Panc1 (cell line): Measurements from ENCODE around the gene CCDC158. TPM values are rescaled to one million over a fixed set of nuclear protein-coding genes. Genes with fewer than 3 reads are reported as not detected.

Experiments
- ATAC-seq: fragments of 200-7000 bp; cut with Tn5 transposase; 2 replicates; pipeline ENCODE4 v1.9.1; 2020; ENCODE audit warnings: mild to moderate bottlenecking, moderate library complexity
- BruUV-seq: library from RNA; stranded (reverse); fragments of 400-500 nt; replicated peaks from 2 replicates; lab custom pipeline; 2021; lab: Mats Ljungman, UMichigan
- CTCF ChIA-PET: fragments of 300-600 bp; sonication (Branson Sonifier 250); formaldehyde crosslinking; loops from one replicate; lab custom pipeline; 2022; ENCODE audit warnings: antibody characterized with exemption; lab: Charles Lee
- POLR2A ChIA-PET: fragments of 300-600 bp; sonication (Branson Sonifier 250); formaldehyde crosslinking; loops from one replicate; lab custom pipeline; 2022; ENCODE audit warnings: antibody characterized with exemption; lab: Charles Lee
- DNase-seq: peaks from one replicate; pipeline ENCODE4 v3.0.0-alpha.2; 2010; ENCODE audit warnings: low read depth, low spot score
- H3K27ac ChIP-seq: 2 replicates; pipeline ENCODE4 v1.5.1; 2011; ENCODE audit warnings: mild to moderate bottlenecking, low read length, inconsistent platforms
- H3K27me3 ChIP-seq: fragments of 200-500 bp; sonication (Bioruptor generic); 2 replicates; pipeline ENCODE4 v1.6.0; 2014; ENCODE audit warnings: low read length, inconsistent platforms; ENCODE audit not compliant: control insufficient read depth, insufficient read depth
- H3K36me3 ChIP-seq: fragments of 200-500 bp; sonication (Bioruptor generic); 2 replicates; pipeline ENCODE4 v1.5.1; 2014; ENCODE audit warnings: inconsistent platforms, mild to moderate bottlenecking, low read length, moderate library complexity; ENCODE audit not compliant: control insufficient read depth, insufficient read depth
- H3K4me1 ChIP-seq: 2 replicates; pipeline ENCODE4 v1.5.1; 2011; ENCODE audit warnings: inconsistent platforms, mild to moderate bottlenecking, low read length, moderate library complexity; ENCODE audit not compliant: control insufficient read depth, insufficient read depth
- H3K4me3 ChIP-seq, 2 experiments: 2 replicates each; pipeline ENCODE4 v1.5.1; 2011 to 2012; ENCODE audit warnings: low read depth in 2 of 2, low read length in 2 of 2, mild to moderate bottlenecking in 2 of 2, inconsistent platforms in 1 of 2, moderate library complexity in 1 of 2
- H3K9me3 ChIP-seq: fragments of 200-500 bp; sonication (Bioruptor generic); 2 replicates; pipeline ENCODE4 v1.5.1; 2014; ENCODE audit warnings: low read depth, mild to moderate bottlenecking, inconsistent platforms, low read length, moderate library complexity; ENCODE audit not compliant: control insufficient read depth, insufficient read depth
- CTCF ChIP-seq: fragments of 450-650 bp; IDR thresholded peaks from 2 replicates; pipeline ENCODE4 v1.5.1; 2017; ENCODE audit warnings: mild to moderate bottlenecking
- POLR2AphosphoS5 ChIP-seq: IDR thresholded peaks from 2 replicates; pipeline ENCODE4 v1.6.1; 2012; ENCODE audit warnings: mild to moderate bottlenecking, low read depth, low read length, moderate library complexity
- SIN3A ChIP-seq: IDR thresholded peaks from 2 replicates; pipeline ENCODE4 v1.6.1; 2012; ENCODE audit warnings: low read depth, mild to moderate bottlenecking, low read length, moderate library complexity, borderline replicate concordance; ENCODE audit not compliant: insufficient read depth
- TCF7L2 ChIP-seq: IDR thresholded peaks from 2 replicates; pipeline ENCODE4 v1.6.1; 2011; ENCODE audit warnings: mild to moderate bottlenecking, low read depth, low read length, inconsistent platforms
- in situ Hi-C: cut with HindIII; loops from 2 replicates; pipeline ENCODE4 v1.10.0; 2016; ENCODE audit warnings: low sequenced_read_pairs, low pct_unique_long_range_greater_than_20kb
- intact Hi-C: fragments of 100-400 bp; cut with micrococcal nuclease; formaldehyde crosslinking; loops from one replicate; pipeline ENCODE4 v1.10.0; 2022; ENCODE audit not compliant: unreplicated experiment
- total RNA-seq: library from RNA; stranded (reverse); gene quantifications from one replicate; pipeline ENCODE4 v1.2.1, GENCODE V29; 2021; ENCODE audit not compliant: unreplicated experiment
- TF ChIP-seq, protein P1 (sequence below), 2 experiments: IDR thresholded peaks; 2 replicates each; pipeline ENCODE4 v1.6.1; 2011 to 2012; ENCODE audit warnings: low read depth in 2 of 2, control low read depth in 1 of 2, low read length in 1 of 2, mild to moderate bottlenecking in 1 of 2, moderate library complexity in 1 of 2; ENCODE audit not compliant: insufficient read depth in 1 of 2

CCDC158 gene
- total RNA-seq, 1 experiment from 2014 or later: 0.28 TPM

- ATAC-seq (no peak), DNase-seq (no peak)
- Histone ChIP-seq H3K4me1 (no peaks in the 10 kb centered on the region), H3K27me3 (no peaks in the 10 kb centered on the region), H3K36me3 (no peaks in the 10 kb centered on the region), H3K27ac (no peak overlapping the region), H3K9me3 (no peaks in the 10 kb centered on the region), H3K4me3 (no peak overlapping the region)
- ChIA-PET CTCF (no interaction called here), POLR2A (no interaction called here)
- TF ChIP-seq TCF7L2 (no peak), CTCF (no peak), SIN3A (no peak), POLR2AphosphoS5 (no peak)
- TF ChIP-seq, protein P1, sequence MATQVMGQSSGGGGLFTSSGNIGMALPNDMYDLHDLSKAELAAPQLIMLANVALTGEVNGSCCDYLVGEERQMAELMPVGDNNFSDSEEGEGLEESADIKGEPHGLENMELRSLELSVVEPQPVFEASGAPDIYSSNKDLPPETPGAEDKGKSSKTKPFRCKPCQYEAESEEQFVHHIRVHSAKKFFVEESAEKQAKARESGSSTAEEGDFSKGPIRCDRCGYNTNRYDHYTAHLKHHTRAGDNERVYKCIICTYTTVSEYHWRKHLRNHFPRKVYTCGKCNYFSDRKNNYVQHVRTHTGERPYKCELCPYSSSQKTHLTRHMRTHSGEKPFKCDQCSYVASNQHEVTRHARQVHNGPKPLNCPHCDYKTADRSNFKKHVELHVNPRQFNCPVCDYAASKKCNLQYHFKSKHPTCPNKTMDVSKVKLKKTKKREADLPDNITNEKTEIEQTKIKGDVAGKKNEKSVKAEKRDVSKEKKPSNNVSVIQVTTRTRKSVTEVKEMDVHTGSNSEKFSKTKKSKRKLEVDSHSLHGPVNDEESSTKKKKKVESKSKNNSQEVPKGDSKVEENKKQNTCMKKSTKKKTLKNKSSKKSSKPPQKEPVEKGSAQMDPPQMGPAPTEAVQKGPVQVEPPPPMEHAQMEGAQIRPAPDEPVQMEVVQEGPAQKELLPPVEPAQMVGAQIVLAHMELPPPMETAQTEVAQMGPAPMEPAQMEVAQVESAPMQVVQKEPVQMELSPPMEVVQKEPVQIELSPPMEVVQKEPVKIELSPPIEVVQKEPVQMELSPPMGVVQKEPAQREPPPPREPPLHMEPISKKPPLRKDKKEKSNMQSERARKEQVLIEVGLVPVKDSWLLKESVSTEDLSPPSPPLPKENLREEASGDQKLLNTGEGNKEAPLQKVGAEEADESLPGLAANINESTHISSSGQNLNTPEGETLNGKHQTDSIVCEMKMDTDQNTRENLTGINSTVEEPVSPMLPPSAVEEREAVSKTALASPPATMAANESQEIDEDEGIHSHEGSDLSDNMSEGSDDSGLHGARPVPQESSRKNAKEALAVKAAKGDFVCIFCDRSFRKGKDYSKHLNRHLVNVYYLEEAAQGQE (IDR thresholded peaks at IDR 0.05; ENCODE audit: insufficient read depth in 1 of 2, low read depth in 2 of 2, low read length in 1 of 2): no peak
- in situ Hi-C loops (no loop called here), intact Hi-C loops (no loop called here)
- BruUV-seq: no TSS peak
Observed at GRCh38 chr4:76271248-76271647, 149.7 kb downstream of the CCDC158 start.

DNA sequence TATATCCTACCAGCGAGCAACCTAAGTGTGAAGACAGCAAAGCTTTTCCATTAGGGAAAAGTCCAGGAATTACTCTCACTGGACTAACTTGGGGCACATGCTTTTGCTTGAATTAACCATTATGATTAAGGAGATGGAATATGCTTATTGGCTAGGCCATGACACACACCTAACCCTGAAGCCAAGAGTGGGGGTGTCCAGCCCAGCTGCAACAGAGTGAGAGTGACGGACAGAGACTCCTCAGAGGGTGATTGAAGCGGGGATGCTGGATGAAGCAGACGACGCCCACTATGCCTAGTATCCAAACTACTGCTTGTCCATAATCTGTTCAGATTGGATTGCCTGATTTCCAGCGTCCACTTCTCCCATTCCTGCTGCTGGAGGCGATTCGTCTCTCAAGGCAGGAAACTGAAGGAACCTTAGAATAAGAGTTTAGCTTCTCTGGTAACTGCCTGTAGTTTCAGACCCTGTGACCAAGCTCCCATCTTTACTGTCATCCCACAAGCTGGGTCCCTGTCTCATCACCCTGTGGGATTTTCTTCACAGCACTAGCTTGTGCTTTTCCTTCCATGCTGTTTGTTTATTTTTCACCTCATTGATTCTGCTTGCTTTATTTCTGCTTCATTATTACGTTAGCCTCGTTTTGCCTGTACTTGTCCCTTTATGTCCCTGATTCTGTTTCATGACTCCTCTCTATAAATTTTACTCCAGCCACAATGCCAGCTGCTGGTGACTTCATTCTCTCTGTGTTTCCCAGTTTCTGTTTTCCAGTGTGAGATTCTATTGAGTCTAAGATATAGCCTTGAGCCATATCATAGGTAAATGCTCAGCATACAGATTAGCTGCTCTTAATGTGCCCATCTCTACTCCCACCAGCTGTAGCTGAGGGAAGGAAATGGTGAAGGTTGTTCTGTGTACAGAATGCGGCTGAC is 150.4 kb downstream of the CCDC158 start:
- ATAC-seq: no peak
- CTCF ChIA-PET: no interaction called here
- H3K4me3 ChIP-seq: no peak overlapping the region
- TF ChIP-seq POLR2AphosphoS5 (no peak), CTCF (no peak), TCF7L2 (no peak), SIN3A (no peak)
- TF ChIP-seq, protein P1 (IDR thresholded peaks at IDR 0.05; ENCODE audit: insufficient read depth in 1 of 2, low read depth in 2 of 2, low read length in 1 of 2): no peak
- POLR2A ChIA-PET: no interaction called here
- no peaks in the 10 kb centered on the region for H3K4me1 ChIP-seq
- no peaks in the 10 kb centered on the region for H3K36me3 ChIP-seq
- no peak overlapping the region for H3K27ac ChIP-seq
- H3K9me3 ChIP-seq: no peaks in the 10 kb centered on the region
- no TSS peak for BruUV-seq
- DNase-seq: no peak
- intact Hi-C loops: no loop called here
- in situ Hi-C loops: no loop called here
- no peaks in the 10 kb centered on the region for H3K27me3 ChIP-seq
